DMS114 treated with DMSO at 0.1 percent for 48 hours (cell line): ENCODE measurements around the gene MRPL1.
"Not testable (repeated sequence)": the region's sequence is repeated elsewhere in the genome, so short reads cannot be mapped to it uniquely, and the experiment has no call there.

ENCODE experiments used
- DNase-seq: peaks from one replicate; lab custom pipeline; 2025; ENCODE audit not compliant: unreplicated experiment; lab: John Stamatoyannopoulos, UW

The MRPL1 gene

DNA sequence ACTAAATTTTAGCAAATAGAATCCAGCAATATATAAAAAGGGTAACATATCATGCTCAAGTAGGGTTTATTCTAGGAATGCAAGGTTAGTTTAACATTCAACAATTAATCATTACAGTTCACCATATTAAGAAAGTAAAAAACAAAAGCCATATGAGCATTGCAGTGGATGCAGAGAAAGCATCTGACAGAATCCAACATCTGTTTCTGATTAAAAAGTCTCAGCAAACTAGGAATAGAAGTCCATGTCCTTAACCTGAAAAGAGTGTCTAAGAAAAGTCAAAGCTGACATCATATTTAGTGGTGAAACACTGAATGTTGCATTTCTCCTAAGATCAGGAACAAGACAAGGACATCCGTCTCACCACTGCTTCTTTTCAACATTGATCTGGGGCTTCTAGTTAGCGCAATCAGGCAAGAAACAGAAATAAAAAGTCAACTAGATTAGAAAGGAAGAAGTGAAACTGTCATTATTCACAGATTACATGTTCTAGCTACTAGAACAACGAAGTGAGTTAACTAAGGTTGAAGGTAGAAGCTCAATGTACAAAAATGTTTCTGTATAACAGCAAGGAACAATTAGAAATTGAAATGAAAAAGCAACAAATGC lies 49.3 kb downstream of the MRPL1 start:
- DNase-seq = no peak

DNA sequence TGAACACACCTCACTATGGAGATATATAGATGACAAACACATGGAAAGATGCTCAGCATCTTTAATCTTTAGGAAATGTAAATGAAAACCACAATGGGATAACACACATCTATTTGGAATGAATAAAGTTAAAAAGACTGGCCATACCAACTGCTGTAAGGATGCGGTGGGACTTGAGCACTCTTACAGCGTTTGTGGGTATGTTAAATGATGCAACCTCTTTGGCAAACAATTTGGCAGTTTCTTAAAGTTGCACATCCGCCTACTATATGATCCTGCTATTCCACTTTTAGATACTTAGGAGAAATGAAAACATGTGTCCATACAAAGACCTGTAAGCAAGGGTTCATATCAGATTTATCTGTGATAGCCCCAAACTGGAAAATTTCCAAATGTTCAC lies 50.7 kb downstream of the MRPL1 start:
- DNase-seq = no peak

GRCh38 chr4:77917075-77917474 lies 54.4 kb downstream of the MRPL1 start:
- no peak for DNase-seq

GRCh38 chr4:77917601-77918000 lies 55.0 kb downstream of the MRPL1 start:
- DNase-seq = no peak

- no peak for DNase-seq
Observed at GRCh38 chr4:77920371-77920770, 57.7 kb downstream of the MRPL1 start.

GRCh38 chr4:77921701-77922100 lies 59.1 kb downstream of the MRPL1 start:
- DNase-seq = no peak

DNA sequence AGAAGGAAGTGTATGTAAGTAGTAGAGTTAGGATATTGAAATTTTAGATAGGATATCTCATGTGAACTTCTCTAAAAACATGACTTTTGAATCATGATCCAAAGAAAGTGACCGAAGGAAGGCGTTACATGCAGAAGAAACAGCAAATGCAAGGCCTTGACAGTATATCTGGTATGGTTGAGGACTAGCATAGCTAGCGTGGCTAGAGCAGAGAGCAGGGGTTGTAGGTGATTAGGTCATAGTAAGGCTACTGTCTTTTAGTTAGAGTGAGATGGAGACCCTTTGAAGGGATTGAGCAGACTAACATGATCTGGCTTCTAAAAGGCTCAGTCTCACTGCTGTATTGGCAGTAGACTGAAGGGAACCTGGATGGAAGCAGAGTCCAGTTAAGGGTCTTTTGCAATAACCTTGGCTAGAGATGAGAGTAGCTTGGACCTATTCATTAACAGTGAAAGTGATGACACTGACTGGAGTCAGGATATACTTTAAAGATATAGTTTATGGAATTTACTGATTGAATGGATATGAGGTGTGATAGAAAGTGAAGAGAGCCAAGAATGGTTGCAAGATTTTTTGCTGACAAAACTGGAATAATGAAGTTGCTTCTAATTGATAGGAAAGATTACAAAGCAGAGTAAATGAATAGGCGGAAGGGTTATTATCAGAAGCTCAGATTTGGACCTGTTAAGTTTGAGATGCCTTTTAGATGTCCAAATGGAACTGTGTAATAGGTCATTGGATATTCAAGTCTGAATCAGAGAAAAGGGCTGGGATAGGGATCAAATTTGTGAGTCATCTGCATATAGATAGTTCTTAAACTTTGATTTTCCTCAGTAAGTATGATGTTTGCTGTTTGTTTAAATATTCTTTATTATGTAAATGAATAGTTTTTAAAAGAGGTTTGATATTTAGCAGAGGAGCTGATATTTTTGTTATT lies 59.8 kb downstream of the MRPL1 start:
- DNase-seq = no peak

DNA sequence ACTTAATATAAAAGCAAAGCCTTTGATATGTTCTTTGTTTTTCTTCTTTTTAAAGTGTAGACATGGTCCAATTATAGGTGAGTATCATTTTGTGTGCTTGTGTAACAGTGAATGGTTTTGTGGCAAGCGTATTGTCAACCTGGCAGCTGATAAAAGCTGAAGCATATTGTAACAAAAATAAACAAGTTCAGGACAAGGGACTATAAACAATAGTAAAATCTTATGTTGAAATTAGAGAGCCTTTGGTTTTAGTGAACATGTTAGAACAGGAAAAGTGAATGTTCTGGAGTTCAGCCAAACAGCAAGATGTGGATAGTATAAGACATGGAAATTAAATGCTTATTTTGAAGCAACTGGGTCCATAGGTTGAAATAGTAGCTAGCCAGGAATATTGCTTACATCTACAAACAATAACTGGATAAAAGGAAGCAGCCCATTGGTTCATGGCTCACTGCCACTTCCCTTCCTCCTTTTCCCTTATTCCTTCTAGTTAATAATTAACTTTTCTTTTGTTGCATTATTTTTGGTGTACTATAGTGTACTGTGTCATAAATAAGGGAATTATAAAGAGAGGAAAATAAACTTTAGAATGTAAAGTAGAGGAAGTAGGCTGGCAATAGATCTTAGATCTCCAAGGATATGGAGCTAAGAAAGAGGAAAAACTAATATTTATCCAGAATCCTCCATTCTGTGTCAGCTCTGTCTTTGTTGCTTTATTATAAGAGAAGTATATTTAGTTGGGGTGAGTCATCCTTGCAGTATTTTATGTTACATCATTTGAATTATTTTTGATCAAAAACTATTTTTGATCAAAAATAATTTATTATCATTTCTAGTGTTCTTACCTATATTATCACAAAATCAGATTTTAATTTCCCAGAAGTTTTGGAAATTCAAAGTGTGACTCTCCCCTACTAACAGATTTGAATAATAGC lies 65.6 kb downstream of the MRPL1 start:
- no peak for DNase-seq

- no peak for DNase-seq
Observed at GRCh38 chr4:77930154-77930639, 67.6 kb downstream of the MRPL1 start.

- DNase-seq = no peak
Observed at GRCh38 chr4:77930876-77931275, 68.2 kb downstream of the MRPL1 start.

DNA sequence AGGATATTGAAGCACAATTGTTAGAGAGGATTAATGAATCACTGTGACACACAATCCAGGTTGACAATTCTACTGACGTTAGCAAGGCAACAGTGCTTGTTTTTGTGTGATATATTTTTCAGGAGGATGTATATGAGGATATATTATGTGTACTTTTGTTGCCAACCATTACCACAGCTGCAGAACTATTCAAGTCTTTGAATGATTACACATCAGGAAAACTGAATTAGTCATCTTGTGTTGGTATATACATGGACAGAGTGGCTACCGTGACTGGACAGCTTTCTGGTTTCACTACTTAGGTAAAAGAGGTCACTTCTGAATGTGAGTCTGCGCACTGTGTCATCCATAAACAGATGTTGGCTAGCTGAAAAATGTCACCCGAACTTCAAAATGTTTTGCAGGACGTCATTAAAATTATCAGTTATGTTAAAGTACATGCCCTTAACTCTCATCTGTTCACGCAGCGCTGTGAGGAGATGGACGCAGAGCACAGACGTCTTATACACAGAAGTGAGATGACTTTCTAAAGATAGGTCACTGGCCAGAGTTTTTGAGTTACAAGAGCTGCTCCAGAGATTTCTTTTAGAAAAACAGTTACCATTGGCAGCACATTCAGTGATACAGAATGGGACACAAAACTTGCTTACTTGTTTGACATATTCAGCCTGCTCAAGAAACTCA lies 69.0 kb downstream of the MRPL1 start:
- DNase-seq = no peak

DNA sequence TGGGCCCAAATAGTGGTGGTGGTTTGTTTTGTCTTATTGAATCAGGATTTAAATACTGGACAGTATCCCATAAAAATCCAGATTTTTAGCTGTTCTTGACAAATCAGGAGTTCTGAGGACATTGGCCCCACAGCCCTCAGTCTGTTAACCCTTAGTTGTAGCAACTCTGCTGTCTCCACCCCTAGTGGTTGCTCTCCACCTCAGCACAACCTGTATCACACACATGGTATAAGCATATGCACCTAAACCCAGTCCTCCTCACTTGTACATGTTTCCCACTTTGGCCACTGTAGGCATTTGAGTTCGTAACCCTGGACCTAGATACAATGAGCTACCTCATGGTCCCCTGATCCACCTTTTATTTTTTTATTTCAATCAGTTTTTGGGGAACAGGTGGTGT lies 75.9 kb downstream of the MRPL1 start:
- DNase-seq = no peak

DNA sequence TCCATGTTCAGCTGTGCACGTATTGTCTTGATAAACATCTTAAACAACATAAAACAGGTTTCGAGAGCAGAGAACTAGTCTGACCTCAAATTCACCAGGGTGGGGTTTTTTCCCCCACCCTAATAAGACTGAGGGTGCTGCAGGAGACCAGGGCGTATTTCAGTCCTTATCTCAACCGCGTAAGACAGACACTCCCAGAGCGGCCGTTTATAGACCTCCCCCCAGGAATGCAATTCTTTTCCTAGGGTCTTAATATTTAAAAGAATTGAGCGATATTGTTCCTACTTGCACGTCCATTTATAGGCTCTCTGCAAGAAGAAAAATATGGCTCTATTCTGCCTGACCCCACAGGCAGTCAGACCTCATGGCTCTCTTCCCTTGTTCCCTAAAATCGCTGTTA lies 83.3 kb downstream of the MRPL1 start:
- DNase-seq = not testable (repeated sequence)

DNA sequence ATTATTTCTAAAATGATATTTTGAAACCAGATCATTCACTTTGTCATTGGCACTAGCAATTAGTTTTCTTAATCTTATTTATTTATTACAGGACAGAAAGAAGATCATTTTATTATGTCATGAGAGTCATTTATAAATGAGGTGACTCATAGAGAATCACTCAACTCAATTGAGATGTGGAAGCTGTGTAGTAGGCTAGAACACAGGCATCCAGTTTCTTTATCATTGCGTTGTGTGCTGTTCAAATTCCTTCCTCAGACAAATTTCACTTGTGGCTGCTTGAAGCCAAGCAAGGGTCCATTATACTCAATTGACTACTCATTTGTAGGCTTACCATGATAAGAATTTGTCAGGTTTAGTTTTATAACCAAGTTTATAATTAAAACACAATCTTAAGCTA lies 87.6 kb downstream of the MRPL1 start:
- no peak for DNase-seq

GRCh38 chr4:77952457-77952856 lies 89.8 kb downstream of the MRPL1 start:
- DNase-seq = no peak

GRCh38 chr4:77954690-77955089 lies 92.1 kb downstream of the MRPL1 start:
- DNase-seq = no peak

DNA sequence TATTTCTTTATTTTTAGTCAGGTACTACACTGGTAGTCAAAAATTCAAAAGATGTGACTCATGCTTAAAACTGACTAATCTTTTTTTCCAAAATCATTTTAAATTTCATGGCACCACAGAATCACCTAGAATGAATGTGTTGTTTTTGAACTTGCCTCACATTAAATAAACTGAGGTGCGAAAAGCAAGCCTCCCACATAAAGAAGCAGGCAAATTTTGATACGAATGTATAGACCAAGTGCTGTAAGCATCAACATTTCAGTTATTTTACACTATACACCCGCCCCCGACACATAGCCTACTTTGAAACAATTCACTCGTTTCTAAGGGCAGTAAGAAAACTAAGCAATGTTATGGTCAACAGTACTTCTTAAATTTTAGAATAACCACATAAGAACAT lies 94.3 kb downstream of the MRPL1 start:
- no peak for DNase-seq

- DNase-seq = no peak
Observed at GRCh38 chr4:77958897-77959296, 96.3 kb downstream of the MRPL1 start.

- DNase-seq = peak; percentile 19
Observed at GRCh38 chr4:77959566-77960338, 97.1 kb downstream of the MRPL1 start.

DNA sequence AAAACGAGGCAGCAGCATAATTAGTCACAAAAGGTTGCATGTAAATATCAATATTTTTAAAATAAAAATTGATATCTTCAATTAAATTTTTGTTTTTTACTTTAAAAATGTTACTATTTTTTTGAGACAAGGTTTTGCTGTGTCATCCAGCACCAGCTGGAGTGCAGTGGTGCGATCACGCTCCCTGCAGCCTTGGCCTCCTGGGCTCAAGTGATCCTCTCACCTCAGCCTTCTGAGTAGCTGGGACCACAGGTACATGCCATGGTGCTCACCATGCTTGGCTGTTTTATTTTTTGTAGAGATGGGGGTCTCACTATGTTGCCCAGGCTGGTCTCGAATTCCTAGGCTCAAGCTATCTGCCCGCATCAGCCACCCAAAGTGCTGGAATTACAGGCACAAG lies 97.7 kb downstream of the MRPL1 start:
- DNase-seq = no peak
